H1 (cell line): Measurements from ENCODE around the gene SVOPL. TPM values are rescaled to one million over a fixed set of nuclear protein-coding genes. Genes with fewer than 3 reads are reported as not detected.

Source experiments
- YY1 ChIP-seq: IDR thresholded peaks from 2 replicates; pipeline ENCODE4 v1.6.1; 2011; ENCODE audit warnings: low read depth, mild to moderate bottlenecking, low read length
- polyA plus RNA-seq, 7 experiments: library from polyadenylated mRNA; depleted of rRNA in 3 of 7; stranded (reverse) in 5 of 7; unstranded in 2 of 7; fragments of >200 nt in 5 of 7; fragments of 200-250 nt in 2 of 7; gene quantifications; 1 replicate in 5 of 7; 2 replicates in 1 of 7; 4 replicates in 1 of 7; pipeline versions ENCODE4 v1.2.1 to v1.2.3, GENCODE V29; 2011 to 2013; ENCODE audit warnings: missing spikeins in 2 of 7, mixed read lengths in 2 of 7
- total RNA-seq: library from RNA; stranded (reverse); fragmentation: NEBNext Ultra II Directional; extraction: Animal tissue kit (Norgen Biotek cat#: 25700); gene quantifications from 2 replicates; pipeline ENCODE4 v1.2.1, GENCODE V29; 2021
- TF ChIP-seq, protein P1 (sequence below): fragments of 300-600 bp; sonication (generic); IDR thresholded peaks from 2 replicates; pipeline ENCODE4 v1.7.1; 2012; ENCODE audit warnings: low read length, moderate library complexity, mild to moderate bottlenecking, inconsistent platforms; ENCODE audit not compliant: insufficient replicate concordance

SVOPL gene
- total and polyA plus RNA-seq, 2 of the 8 experiments (the other 6 are each of a cell fraction or from before 2014, with no cell fraction given) = 1.1 to 1.4 TPM

DNA sequence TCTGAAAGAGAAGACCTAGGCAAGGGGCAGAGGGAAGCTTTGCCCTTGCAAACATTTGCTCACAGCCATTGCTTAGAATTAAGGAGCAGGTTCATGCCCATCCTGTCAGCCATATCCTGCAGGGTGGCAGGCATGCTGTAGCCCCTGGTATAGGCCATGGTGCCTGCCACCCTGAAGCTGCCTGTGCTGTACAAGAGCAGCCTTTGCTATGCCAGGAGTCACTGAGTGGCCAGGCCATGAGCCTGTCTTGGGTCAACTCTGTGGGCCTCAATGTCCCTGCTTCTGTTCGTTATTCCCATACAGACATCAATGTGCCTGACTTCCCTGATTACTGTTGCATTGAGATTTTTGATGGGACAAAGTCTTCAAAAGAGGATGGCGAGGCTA, 368 bp upstream of the SVOPL start (continued):
- TF ChIP-seq, protein P1, sequence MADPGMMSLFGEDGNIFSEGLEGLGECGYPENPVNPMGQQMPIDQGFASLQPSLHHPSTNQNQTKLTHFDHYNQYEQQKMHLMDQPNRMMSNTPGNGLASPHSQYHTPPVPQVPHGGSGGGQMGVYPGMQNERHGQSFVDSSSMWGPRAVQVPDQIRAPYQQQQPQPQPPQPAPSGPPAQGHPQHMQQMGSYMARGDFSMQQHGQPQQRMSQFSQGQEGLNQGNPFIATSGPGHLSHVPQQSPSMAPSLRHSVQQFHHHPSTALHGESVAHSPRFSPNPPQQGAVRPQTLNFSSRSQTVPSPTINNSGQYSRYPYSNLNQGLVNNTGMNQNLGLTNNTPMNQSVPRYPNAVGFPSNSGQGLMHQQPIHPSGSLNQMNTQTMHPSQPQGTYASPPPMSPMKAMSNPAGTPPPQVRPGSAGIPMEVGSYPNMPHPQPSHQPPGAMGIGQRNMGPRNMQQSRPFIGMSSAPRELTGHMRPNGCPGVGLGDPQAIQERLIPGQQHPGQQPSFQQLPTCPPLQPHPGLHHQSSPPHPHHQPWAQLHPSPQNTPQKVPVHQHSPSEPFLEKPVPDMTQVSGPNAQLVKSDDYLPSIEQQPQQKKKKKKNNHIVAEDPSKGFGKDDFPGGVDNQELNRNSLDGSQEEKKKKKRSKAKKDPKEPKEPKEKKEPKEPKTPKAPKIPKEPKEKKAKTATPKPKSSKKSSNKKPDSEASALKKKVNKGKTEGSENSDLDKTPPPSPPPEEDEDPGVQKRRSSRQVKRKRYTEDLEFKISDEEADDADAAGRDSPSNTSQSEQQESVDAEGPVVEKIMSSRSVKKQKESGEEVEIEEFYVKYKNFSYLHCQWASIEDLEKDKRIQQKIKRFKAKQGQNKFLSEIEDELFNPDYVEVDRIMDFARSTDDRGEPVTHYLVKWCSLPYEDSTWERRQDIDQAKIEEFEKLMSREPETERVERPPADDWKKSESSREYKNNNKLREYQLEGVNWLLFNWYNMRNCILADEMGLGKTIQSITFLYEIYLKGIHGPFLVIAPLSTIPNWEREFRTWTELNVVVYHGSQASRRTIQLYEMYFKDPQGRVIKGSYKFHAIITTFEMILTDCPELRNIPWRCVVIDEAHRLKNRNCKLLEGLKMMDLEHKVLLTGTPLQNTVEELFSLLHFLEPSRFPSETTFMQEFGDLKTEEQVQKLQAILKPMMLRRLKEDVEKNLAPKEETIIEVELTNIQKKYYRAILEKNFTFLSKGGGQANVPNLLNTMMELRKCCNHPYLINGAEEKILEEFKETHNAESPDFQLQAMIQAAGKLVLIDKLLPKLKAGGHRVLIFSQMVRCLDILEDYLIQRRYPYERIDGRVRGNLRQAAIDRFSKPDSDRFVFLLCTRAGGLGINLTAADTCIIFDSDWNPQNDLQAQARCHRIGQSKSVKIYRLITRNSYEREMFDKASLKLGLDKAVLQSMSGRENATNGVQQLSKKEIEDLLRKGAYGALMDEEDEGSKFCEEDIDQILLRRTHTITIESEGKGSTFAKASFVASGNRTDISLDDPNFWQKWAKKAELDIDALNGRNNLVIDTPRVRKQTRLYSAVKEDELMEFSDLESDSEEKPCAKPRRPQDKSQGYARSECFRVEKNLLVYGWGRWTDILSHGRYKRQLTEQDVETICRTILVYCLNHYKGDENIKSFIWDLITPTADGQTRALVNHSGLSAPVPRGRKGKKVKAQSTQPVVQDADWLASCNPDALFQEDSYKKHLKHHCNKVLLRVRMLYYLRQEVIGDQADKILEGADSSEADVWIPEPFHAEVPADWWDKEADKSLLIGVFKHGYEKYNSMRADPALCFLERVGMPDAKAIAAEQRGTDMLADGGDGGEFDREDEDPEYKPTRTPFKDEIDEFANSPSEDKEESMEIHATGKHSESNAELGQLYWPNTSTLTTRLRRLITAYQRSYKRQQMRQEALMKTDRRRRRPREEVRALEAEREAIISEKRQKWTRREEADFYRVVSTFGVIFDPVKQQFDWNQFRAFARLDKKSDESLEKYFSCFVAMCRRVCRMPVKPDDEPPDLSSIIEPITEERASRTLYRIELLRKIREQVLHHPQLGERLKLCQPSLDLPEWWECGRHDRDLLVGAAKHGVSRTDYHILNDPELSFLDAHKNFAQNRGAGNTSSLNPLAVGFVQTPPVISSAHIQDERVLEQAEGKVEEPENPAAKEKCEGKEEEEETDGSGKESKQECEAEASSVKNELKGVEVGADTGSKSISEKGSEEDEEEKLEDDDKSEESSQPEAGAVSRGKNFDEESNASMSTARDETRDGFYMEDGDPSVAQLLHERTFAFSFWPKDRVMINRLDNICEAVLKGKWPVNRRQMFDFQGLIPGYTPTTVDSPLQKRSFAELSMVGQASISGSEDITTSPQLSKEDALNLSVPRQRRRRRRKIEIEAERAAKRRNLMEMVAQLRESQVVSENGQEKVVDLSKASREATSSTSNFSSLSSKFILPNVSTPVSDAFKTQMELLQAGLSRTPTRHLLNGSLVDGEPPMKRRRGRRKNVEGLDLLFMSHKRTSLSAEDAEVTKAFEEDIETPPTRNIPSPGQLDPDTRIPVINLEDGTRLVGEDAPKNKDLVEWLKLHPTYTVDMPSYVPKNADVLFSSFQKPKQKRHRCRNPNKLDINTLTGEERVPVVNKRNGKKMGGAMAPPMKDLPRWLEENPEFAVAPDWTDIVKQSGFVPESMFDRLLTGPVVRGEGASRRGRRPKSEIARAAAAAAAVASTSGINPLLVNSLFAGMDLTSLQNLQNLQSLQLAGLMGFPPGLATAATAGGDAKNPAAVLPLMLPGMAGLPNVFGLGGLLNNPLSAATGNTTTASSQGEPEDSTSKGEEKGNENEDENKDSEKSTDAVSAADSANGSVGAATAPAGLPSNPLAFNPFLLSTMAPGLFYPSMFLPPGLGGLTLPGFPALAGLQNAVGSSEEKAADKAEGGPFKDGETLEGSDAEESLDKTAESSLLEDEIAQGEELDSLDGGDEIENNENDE = no peak
- TF ChIP-seq YY1 = peak; percentile 61; the same call in 1 of the 2 replicates
